Measurements from ENCODE around the gene ABCA3.
"Not testable (repeated sequence)": the region's sequence is repeated elsewhere in the genome, so short reads cannot be mapped to it uniquely, and the experiment has no call there.

The ABCA3 gene

GRCh38 chr16:2340564-2341455 lies at the start of gene ABCA3:
ABCA3 (minus strand) TSS chr16:2340728; CDS start chr16:2326466, 14,262 bp downstream.
- DNase-seq, result peak; percentile 43 to 46

DNA sequence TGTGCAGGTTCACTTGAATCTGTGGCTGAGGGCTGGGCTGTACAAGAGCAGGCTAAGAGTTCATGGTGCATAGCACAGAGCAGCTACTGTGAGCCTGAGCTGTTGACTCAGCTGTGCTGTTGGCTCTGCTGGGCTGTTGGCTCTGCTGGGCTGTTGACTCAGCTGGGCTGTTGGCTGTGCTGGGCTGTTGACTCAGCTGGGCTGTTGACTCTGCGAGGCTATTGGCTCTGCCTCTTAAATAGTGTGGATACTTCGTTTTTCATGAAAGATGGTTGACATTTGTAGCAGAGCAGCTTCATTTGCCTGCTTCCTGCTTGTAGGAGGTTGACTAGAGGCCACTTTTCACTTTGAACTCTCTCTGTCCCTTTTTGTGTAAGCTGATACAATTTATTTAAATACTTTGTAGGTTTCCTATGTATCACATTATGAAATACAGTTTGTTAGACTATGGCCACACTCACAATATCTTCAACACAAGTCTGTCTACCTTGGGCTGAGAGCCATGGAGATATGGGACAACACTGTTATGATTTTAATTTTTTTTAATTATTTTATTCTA lies 48.4 kb upstream of the ABCA3 start:
- DNase-seq, result no peak

DNA sequence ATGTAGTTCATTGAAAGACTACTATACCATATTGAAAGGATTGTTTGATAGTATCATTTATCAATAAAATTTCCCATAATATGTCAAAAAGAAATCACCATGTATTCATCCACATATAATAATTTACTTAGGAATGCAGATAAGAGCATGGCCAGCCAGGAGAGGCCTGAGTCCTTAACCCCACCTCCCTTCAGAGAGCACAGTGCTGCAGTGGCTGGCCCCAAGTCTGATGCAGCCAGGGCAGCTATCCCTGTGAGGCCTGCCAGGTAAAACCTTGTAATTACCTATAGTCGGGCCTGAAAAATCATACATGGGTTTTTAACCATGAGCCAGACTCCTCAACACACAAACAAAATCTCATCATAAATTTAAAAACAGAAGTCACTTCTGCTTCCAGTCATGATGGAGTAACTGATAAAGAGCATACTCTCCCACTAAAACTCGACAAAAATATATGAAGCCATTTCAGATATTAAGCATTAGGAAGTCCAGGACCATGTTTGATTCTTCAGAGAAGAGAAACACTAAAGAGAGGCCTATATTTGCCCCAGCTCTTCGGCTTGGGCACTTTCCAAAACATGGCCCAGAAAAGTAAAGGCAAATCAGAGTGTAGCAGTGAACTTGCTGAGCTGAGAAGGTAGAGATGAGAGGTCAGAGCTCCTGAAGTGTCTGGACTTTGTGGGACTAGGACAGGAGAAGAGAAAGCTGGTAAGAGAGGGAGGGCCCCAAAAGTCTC lies 47.8 kb upstream of the ABCA3 start:
- no peak for DNase-seq

DNA sequence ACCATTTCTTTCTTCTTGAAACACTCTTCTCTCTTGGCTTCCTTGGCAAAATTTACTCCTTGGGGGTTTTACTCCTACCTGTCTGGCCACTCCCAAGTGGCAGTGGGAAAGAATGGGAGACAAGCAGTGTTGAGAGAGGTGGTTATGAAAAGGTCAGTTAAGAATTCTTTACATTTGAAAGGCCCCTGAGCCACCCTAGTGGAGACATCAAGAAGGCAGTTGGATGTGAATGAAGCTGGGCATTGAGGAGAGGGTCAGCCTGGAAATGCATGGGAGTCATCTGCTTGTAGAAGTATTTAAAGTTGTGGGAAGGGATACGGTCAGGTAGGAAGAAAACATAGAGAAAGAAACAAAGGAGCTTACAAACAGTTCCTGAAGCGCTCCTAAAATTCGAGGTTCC lies 46.5 kb upstream of the ABCA3 start:
- DNase-seq, result no peak

- DNase-seq, result not testable (repeated sequence)
Measured at GRCh38 chr16:2385982-2386381, 45.5 kb upstream of the ABCA3 start.

DNA sequence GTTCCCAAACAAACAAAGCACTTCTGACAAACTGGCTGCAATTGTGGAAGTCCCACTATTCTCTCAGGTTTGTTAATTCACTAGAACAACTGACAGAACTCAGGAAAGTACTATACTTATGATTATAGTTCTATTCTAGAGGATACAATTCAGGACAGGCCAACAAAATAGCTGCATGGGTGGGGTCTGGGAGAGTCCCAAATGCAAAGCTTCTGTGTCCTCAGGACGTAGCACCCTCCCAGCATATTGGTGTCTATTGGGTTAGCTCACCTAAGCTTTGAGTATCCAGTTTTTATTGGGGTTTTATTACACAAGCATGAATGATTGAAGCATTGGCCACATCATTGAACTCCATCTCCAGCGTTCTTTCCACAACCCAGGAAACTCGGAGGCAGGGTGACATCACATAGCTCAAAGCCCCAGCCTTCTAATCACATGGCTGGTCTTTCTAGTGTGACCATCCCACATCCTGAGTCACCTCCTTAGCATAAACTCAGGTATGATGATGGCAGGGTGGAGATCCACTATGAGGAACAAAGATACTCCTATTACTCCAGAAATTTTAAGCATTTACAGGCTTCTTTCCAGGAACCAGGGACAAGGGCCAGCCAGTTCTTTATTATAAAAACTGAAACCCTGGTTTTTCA lies 44.8 kb upstream of the ABCA3 start:
- DNase-seq, result no peak

GRCh38 chr16:2384426-2384825 lies 43.9 kb upstream of the ABCA3 start:
- DNase-seq, result no peak

DNA sequence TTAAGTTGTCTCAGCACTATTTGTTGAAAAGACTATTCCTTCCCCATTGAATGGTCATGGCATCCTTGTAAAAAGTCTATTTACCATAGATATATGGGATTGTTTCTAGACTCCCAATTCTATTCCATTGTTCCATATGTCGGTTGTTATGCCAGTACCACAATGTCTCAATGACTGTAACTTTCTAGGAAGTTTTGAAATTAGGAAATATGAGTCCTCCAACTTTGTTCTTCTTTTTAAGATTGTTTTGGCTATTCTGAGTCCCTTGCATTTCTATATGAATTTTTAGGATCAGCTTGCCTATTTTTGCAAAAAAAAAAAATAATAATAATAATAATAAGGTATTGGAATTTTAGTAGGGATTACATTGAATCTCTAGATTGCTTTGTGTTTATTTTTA lies 43.0 kb upstream of the ABCA3 start:
- no peak for DNase-seq

DNA sequence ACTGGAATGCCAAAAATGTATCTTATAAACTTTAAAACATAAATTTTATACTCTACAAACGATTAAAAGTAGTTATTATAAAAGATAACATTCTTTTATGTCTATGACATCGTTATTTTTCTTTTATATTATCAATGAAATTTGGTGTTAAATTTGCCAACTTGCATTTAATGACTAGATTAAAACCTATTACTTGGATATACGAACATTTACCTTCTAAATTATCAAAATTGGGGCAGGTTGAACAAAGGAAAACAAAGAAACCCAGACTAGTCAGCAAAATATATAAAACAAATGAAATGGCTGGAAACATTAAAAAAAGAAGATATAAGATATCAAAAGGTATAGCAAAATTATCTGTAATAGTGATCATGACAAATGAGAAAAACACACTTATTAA lies 34.1 kb upstream of the ABCA3 start:
- DNase-seq, result no peak

GRCh38 chr16:2373176-2373575 lies 32.6 kb upstream of the ABCA3 start:
- DNase-seq, result no peak

- DNase-seq, result no peak
Measured at GRCh38 chr16:2372684-2373083, 32.2 kb upstream of the ABCA3 start.

DNA sequence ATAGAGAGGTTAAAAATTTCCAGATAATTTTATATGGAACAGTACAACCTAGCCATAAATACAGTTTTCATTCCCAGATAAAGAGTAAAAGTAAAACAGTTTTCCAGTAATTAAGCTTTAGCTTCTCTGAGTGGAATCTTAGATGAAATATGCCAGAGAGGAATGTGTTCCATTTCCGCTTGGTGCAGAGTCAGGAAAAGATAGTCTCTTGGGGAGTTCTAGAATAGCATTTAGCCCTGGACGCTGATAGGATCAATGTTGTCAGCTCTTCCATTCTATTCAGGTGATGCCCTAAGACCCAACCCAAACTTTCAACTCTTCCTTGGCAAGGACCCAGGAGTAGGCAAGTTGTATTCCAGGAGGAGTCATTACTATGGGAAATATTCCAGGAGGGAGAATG lies 30.9 kb upstream of the ABCA3 start:
- no peak for DNase-seq

- no peak for DNase-seq
Measured at GRCh38 chr16:2370721-2371120, 30.2 kb upstream of the ABCA3 start.

- DNase-seq, result no peak
Measured at GRCh38 chr16:2366660-2367309, 26.3 kb upstream of the ABCA3 start.

- no peak for DNase-seq
Measured at GRCh38 chr16:2365397-2366294, 25.1 kb upstream of the ABCA3 start.

- DNase-seq, result no peak
Measured at GRCh38 chr16:2364638-2365210, 24.2 kb upstream of the ABCA3 start.

DNA sequence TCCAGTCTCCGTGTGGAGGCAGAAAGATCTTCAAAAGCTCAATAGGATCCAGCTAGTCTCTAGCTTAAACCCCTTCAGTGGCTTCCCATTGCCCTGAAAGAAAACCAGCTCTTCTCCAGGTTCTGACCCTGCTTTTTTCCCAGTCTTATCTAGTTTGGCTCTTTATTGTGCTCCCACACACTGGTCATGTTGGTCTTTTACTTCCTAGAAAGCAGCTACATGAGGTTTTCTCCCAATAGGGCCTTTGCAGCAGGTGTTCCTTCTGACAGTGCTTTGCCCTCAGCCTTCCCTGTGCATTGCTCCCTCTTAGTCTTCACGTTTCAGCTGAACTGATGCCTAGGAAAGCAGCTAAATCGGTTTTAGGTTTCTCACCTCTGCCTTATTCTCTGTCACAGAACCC lies 21.7 kb upstream of the ABCA3 start:
- DNase-seq, result no peak

- DNase-seq, result no peak
Measured at GRCh38 chr16:2361129-2361528, 20.6 kb upstream of the ABCA3 start.

GRCh38 chr16:2359919-2360318 lies 19.4 kb upstream of the ABCA3 start:
- DNase-seq, result no peak

- DNase-seq, result no peak
Measured at GRCh38 chr16:2358811-2359210, 18.3 kb upstream of the ABCA3 start.

GRCh38 chr16:2357331-2357730 lies 16.8 kb upstream of the ABCA3 start:
- DNase-seq, result no peak
